HepG2 (cell line): ENCODE results near the gene CCDC34. TPM values are rescaled to one million over a fixed set of nuclear protein-coding genes. Genes with fewer than 3 reads are reported as not detected.

Experiments used
- CBX5 ChIP-seq: sonication (generic); formaldehyde crosslinking; IDR thresholded peaks from 2 replicates; pipeline ENCODE4 v1.4.0; 2020; ENCODE audit warnings: missing genetic modification reagents, borderline replicate concordance
- FOXJ3 ChIP-seq: sonication (generic); formaldehyde crosslinking; IDR thresholded peaks from 2 replicates; pipeline ENCODE4 v1.4.0; 2020; ENCODE audit warnings: missing genetic modification reagents, mild to moderate bottlenecking, borderline replicate concordance
- GMEB1 ChIP-seq: sonication (generic); formaldehyde crosslinking; IDR thresholded peaks from 2 replicates; pipeline ENCODE4 v1.5.1; 2020; ENCODE audit warnings: missing genetic modification reagents, mild to moderate bottlenecking, borderline replicate concordance
- KLF12 ChIP-seq: sonication (generic); formaldehyde crosslinking; IDR thresholded peaks from 2 replicates; pipeline ENCODE4 v1.4.0; 2020; ENCODE audit warnings: missing genetic modification reagents, borderline replicate concordance
- KLF16 ChIP-seq, 2 experiments: sonication (generic) in 1 of 2; formaldehyde crosslinking in 1 of 2; IDR thresholded peaks; 2 replicates each; pipeline versions ENCODE4 v1.6.1 to v1.8.0; 2016 to 2023; ENCODE audit warnings: missing genetic modification reagents in 2 of 2, missing compliant biosample characterization in 1 of 2
- NCOA5 ChIP-seq: sonication (generic); formaldehyde crosslinking; IDR thresholded peaks from 2 replicates; pipeline ENCODE4 v1.4.0; 2020; ENCODE audit warnings: missing genetic modification reagents
- NFIB ChIP-seq: sonication (generic); formaldehyde crosslinking; IDR thresholded peaks from 2 replicates; pipeline ENCODE4 v1.9.0; 2021; ENCODE audit warnings: missing genetic modification reagents, mild to moderate bottlenecking, borderline replicate concordance
- RBAK ChIP-seq: sonication (generic); formaldehyde crosslinking; IDR thresholded peaks from 2 replicates; pipeline ENCODE4 v1.5.1; 2020; ENCODE audit warnings: mild to moderate bottlenecking, missing genetic modification reagents
- RFXANK ChIP-seq: IDR thresholded peaks from 2 replicates; pipeline ENCODE4 v1.6.1; 2016
- SNAPC2 ChIP-seq: sonication (generic); formaldehyde crosslinking; IDR thresholded peaks from 2 replicates; pipeline ENCODE4 v1.8.1; 2022; ENCODE audit warnings: mild to moderate bottlenecking, missing genetic modification reagents
- SRSF4 ChIP-seq: fragments of 200-400 bp; formaldehyde crosslinking; IDR thresholded peaks from one replicate; pipeline ENCODE4 v1.6.1; 2018; ENCODE audit warnings: mild to moderate bottlenecking, low read depth, low read length, moderate library complexity; ENCODE audit not compliant: poor library complexity, severe bottlenecking
- TP53 ChIP-seq: sonication (generic); formaldehyde crosslinking; conservative IDR thresholded peaks from 2 replicates; pipeline ENCODE4 v1.4.0; 2020; ENCODE audit warnings: missing genetic modification reagents
- ZBTB3 ChIP-seq: sonication (generic); formaldehyde crosslinking; IDR thresholded peaks from 2 replicates; pipeline ENCODE4 v1.4.0; 2020; ENCODE audit warnings: low read depth, mild to moderate bottlenecking, moderate library complexity, missing genetic modification reagents, borderline replicate concordance
- ZBTB42 ChIP-seq: sonication (generic); formaldehyde crosslinking; IDR thresholded peaks from 2 replicates; pipeline ENCODE4 v1.5.0; 2020; ENCODE audit warnings: mild to moderate bottlenecking, missing genetic modification reagents
- ZC3H13 ChIP-seq: sonication (generic); formaldehyde crosslinking; IDR thresholded peaks from 2 replicates; pipeline ENCODE4 v1.8.1; 2023; ENCODE audit warnings: mild to moderate bottlenecking, missing genetic modification reagents, moderate library complexity
- ZEB1 ChIP-seq: IDR thresholded peaks from 2 replicates; pipeline ENCODE4 v1.6.1; 2012; ENCODE audit warnings: mild to moderate bottlenecking, low read depth, inconsistent platforms; ENCODE audit not compliant: insufficient replicate concordance
- ZNF639 ChIP-seq: conservative IDR thresholded peaks from 2 replicates; pipeline ENCODE4 v1.6.1; 2018; ENCODE audit warnings: missing genetic modification reagents
- ZNF713 ChIP-seq: sonication (generic); formaldehyde crosslinking; IDR thresholded peaks from 2 replicates; pipeline ENCODE4 v1.4.0; 2020; ENCODE audit warnings: mild to moderate bottlenecking, missing genetic modification reagents
- ZNF770 ChIP-seq: sonication (generic); formaldehyde crosslinking; IDR thresholded peaks from 2 replicates; pipeline ENCODE4 v1.5.0; 2020; ENCODE audit warnings: mild to moderate bottlenecking, missing genetic modification reagents
- ZNF782 ChIP-seq: sonication (generic); formaldehyde crosslinking; IDR thresholded peaks from 2 replicates; pipeline ENCODE4 v1.4.0; 2020; ENCODE audit warnings: missing genetic modification reagents, mild to moderate bottlenecking, borderline replicate concordance
- ZNF879 ChIP-seq: sonication (generic); formaldehyde crosslinking; IDR thresholded peaks from 2 replicates; pipeline ENCODE4 v1.8.1; 2023; ENCODE audit warnings: missing genetic modification reagents
- polyA plus RNA-seq, 8 experiments: library from polyadenylated mRNA; depleted of rRNA in 3 of 8; stranded (reverse) in 7 of 8; unstranded in 1 of 8; fragments of >200 nt; fragmentation: Illumina TruSeq in 4 of 8; extraction: Trizol in 4 of 8; gene quantifications; 2 replicates each; pipeline versions ENCODE4 v1.2.1 to v1.2.3, GENCODE V29; 2011 to 2016; ENCODE audit warnings: low read depth in 4 of 8, missing spikeins in 1 of 8, mixed read lengths in 1 of 8; ENCODE audit not compliant: insufficient read depth in 1 of 8
- total RNA-seq, 5 experiments: library from RNA; depleted of rRNA; stranded (reverse); fragments of >200 nt; fragmentation: Illumina TruSeq; extraction: Trizol; gene quantifications; 2 replicates each; pipeline ENCODE4 v1.2.3, GENCODE V29; 2016; ENCODE audit warnings: low read depth in 1 of 5
- TF ChIP-seq, protein P1 (sequence below): sonication (generic); formaldehyde crosslinking; IDR thresholded peaks from 2 replicates; pipeline ENCODE4 v1.4.0; 2020; ENCODE audit warnings: missing genetic modification reagents

The CCDC34 gene
- total and polyA plus RNA-seq, 2 of the 13 experiments (the other 11 are each of a cell fraction or from before 2014, with no cell fraction given) = 7.6 to 34.3 TPM

- peak; percentile 79 for TF ChIP-seq GMEB1
- no peak for TF ChIP-seq ZEB1
- TF ChIP-seq TP53 (CRISPR knock-in tag) = 0 out of 2 replicates have a peak, but pooled peaks have one; percentile 33
- peak; percentile 43 to 94; a peak in 2 of 4 replicates for TF ChIP-seq KLF16 (CRISPR knock-in tag; IDR thresholded peaks at IDR 0.05)
- no peak for TF ChIP-seq NCOA5 (CRISPR knock-in tag)
- no peak for TF ChIP-seq RBAK (CRISPR knock-in tag)
- TF ChIP-seq KLF12 (CRISPR knock-in tag) = peak; percentile 82; the same call in 1 of the 2 replicates
- peak; percentile 53; the same call in 1 of the 2 replicates for TF ChIP-seq FOXJ3 (CRISPR knock-in tag)
- peak; percentile 96 for TF ChIP-seq RFXANK (CRISPR knock-in tag)
- TF ChIP-seq CBX5 (CRISPR knock-in tag) = peak; percentile 26; the same call in 1 of the 2 replicates
- TF ChIP-seq ZNF770 (CRISPR knock-in tag) = peak; percentile 98
- peak; percentile 31; the same call in 1 of the 2 replicates for TF ChIP-seq ZNF639 (CRISPR knock-in tag)
- TF ChIP-seq, protein P1, sequence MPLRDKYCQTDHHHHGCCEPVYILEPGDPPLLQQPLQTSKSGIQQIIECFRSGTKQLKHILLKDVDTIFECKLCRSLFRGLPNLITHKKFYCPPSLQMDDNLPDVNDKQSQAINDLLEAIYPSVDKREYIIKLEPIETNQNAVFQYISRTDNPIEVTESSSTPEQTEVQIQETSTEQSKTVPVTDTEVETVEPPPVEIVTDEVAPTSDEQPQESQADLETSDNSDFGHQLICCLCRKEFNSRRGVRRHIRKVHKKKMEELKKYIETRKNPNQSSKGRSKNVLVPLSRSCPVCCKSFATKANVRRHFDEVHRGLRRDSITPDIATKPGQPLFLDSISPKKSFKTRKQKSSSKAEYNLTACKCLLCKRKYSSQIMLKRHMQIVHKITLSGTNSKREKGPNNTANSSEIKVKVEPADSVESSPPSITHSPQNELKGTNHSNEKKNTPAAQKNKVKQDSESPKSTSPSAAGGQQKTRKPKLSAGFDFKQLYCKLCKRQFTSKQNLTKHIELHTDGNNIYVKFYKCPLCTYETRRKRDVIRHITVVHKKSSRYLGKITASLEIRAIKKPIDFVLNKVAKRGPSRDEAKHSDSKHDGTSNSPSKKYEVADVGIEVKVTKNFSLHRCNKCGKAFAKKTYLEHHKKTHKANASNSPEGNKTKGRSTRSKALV (CRISPR knock-in tag) = no peak; the same call in 1 of the 2 replicates
- 0 out of 2 replicates have a peak, but pooled peaks have one; percentile 23 for TF ChIP-seq SNAPC2 (CRISPR knock-in tag)
- TF ChIP-seq ZNF713 (CRISPR knock-in tag) = no peak
- TF ChIP-seq ZNF782 = no peak; the same call in 1 of the 2 replicates
- TF ChIP-seq NFIB (CRISPR knock-in tag) = no peak
- TF ChIP-seq ZBTB42 (CRISPR knock-in tag) = peak; percentile 97
- no peak for TF ChIP-seq ZNF879 (CRISPR knock-in tag)
- peak; percentile 70 for TF ChIP-seq SRSF4
- TF ChIP-seq ZBTB3 (CRISPR knock-in tag) = peak; percentile 46; the same call in 1 of the 2 replicates
- TF ChIP-seq ZC3H13 (CRISPR knock-in tag) = peak; percentile 92
These were observed at the start of gene CCDC34 (continued) for GRCh38 chr11:27362749-27363575.
